Loucy (cell line): ENCODE measurements around the gene DNAJC22.

Experiments
- H2AFZ ChIP-seq: fragments of 200-600 bp; sonication (generic); 2 replicates; pipeline ENCODE4 v1.6.0; 2016; ENCODE audit warnings: antibody characterized with exemption, mild to moderate bottlenecking, low read length, moderate library complexity
- H3F3A ChIP-seq: fragments of 200-600 bp; 2 replicates; pipeline ENCODE4 v1.6.0; 2016; ENCODE audit warnings: antibody characterized with exemption, low read depth, mild to moderate bottlenecking
- H3K27me3 ChIP-seq: fragments of 200-600 bp; sonication (generic); 2 replicates; pipeline ENCODE4 v1.6.1; 2014; ENCODE audit warnings: low read length, mild to moderate bottlenecking; ENCODE audit not compliant: insufficient read depth, poor library complexity, severe bottlenecking
- H3K36me3 ChIP-seq: fragments of 200-600 bp; sonication (generic); 2 replicates; pipeline ENCODE4 v1.6.1; 2016; ENCODE audit warnings: low read length; ENCODE audit not compliant: insufficient read depth
- H3K4me1 ChIP-seq: fragments of 200-600 bp; sonication (generic); 2 replicates; pipeline ENCODE4 v1.5.1; 2014; ENCODE audit warnings: low read length, mild to moderate bottlenecking; ENCODE audit not compliant: insufficient read depth, poor library complexity, severe bottlenecking
- H3K4me2 ChIP-seq: fragments of 200-600 bp; sonication (generic); 2 replicates; pipeline ENCODE4 v1.6.0; 2014; ENCODE audit warnings: antibody characterized with exemption, low read length, low read depth, mild to moderate bottlenecking; ENCODE audit not compliant: poor library complexity, severe bottlenecking
- H3K4me3 ChIP-seq: fragments of 200-600 bp; sonication (generic); 2 replicates; pipeline ENCODE4 v1.5.1; 2014; ENCODE audit warnings: low read length, mild to moderate bottlenecking, mixed read lengths; ENCODE audit not compliant: poor library complexity, severe bottlenecking
- H3K79me2 ChIP-seq: fragments of 200-600 bp; sonication (generic); 2 replicates; pipeline ENCODE4 v1.6.1; 2014; ENCODE audit warnings: low read length; ENCODE audit not compliant: insufficient read depth
- H3K9ac ChIP-seq: fragments of 200-600 bp; sonication (generic); 2 replicates; pipeline ENCODE4 v1.6.0; 2014; ENCODE audit warnings: mild to moderate bottlenecking, low read depth, low read length, moderate library complexity; ENCODE audit not compliant: poor library complexity, severe bottlenecking
- H3K9me2 ChIP-seq: fragments of 200-600 bp; sonication (generic); replicated peaks from 2 replicates; pipeline ENCODE4 v1.6.1; 2016; ENCODE audit warnings: low read depth, low read length, mixed read lengths
- H3K9me3 ChIP-seq: fragments of 200-600 bp; sonication (generic); 2 replicates; pipeline ENCODE4 v1.6.1; 2014; ENCODE audit warnings: mild to moderate bottlenecking, antibody characterized with exemption, low read length, low read depth; ENCODE audit not compliant: insufficient read depth
- H4K20me1 ChIP-seq: fragments of 200-600 bp; sonication (generic); 2 replicates; pipeline ENCODE4 v1.6.0; 2014; ENCODE audit warnings: antibody characterized with exemption, low read length, mild to moderate bottlenecking; ENCODE audit not compliant: insufficient read depth, poor library complexity, severe bottlenecking
- EZH2phosphoT487 ChIP-seq: fragments of 200-600 bp; IDR thresholded peaks from 2 replicates; pipeline ENCODE4 v1.6.1; 2018; ENCODE audit warnings: antibody characterized with exemption, mild to moderate bottlenecking, moderate library complexity, borderline replicate concordance
- TF ChIP-seq, protein P1 (sequence below): fragments of 200-600 bp; sonication (generic); conservative IDR thresholded peaks from 2 replicates; pipeline ENCODE4 v1.5.1; 2014; ENCODE audit warnings: mild to moderate bottlenecking, antibody characterized with exemption, low read length

The DNAJC22 gene

DNA sequence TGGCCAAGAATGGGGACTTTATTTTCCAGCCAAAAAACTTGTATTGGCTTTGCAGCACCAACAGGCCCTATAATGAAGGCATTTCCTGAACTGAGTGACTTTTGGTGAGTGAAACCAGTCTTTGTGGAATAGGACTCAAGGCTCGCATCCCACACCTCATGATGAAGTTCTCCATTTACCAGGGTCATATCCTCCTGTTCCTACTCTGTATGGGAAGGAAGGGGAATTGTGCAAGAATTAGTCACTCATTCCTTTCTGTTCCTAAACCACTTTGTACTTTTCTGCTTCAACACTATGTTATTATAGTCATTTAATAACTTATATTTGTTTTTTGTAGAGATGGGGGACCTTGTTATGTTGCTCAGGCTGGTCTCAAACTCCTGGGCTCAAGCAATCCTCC, 18.3 kb downstream of the DNAJC22 start:
- Histone ChIP-seq H3K36me3 (no peaks in the 10 kb centered on the region), H3K4me1 (peaks cover 32% of the 10 kb centered on the region), H4K20me1 (peaks cover 15% of the 10 kb centered on the region), H3K9me2 (no peaks in the 10 kb centered on the region), H3K27me3 (no peaks in the 10 kb centered on the region), H3K79me2 (peaks cover 25% of the 10 kb centered on the region), H3K9me3 (no peaks in the 10 kb centered on the region), H3F3A (peaks cover 3% of the 10 kb centered on the region; the same call in 1 of the 2 replicates), H3K9ac (no peak overlapping the region), H3K4me2 (no peak overlapping the region), H2AFZ (no peak overlapping the region), H3K4me3 (no peak overlapping the region)
- TF ChIP-seq, protein P1, sequence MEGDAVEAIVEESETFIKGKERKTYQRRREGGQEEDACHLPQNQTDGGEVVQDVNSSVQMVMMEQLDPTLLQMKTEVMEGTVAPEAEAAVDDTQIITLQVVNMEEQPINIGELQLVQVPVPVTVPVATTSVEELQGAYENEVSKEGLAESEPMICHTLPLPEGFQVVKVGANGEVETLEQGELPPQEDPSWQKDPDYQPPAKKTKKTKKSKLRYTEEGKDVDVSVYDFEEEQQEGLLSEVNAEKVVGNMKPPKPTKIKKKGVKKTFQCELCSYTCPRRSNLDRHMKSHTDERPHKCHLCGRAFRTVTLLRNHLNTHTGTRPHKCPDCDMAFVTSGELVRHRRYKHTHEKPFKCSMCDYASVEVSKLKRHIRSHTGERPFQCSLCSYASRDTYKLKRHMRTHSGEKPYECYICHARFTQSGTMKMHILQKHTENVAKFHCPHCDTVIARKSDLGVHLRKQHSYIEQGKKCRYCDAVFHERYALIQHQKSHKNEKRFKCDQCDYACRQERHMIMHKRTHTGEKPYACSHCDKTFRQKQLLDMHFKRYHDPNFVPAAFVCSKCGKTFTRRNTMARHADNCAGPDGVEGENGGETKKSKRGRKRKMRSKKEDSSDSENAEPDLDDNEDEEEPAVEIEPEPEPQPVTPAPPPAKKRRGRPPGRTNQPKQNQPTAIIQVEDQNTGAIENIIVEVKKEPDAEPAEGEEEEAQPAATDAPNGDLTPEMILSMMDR, result no peak
- no peak for TF ChIP-seq EZH2phosphoT487

DNA sequence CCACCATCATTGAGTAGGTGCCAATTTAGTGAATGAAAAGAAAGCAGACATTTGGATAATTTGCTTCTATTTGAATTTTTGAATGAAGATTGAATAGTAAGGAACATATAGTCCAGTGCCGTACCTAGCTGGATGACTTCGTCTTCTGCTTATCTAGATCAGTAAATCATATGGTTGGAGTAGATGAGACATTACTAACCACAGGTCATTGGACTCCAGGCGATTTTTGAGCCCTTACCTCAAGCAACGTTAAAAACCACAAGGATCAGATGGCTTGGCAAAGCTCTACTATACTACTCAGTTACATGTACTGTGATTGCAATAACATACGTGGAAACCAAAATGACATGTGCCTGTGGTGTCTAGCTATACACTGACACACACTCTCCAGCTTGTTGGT, 18.9 kb downstream of the DNAJC22 start:
- Histone ChIP-seq H3K4me1 (peaks cover 37% of the 10 kb centered on the region), H3K9ac (peak overlapping the region; percentile 96), H4K20me1 (peaks cover 20% of the 10 kb centered on the region), H3K79me2 (peaks cover 31% of the 10 kb centered on the region), H3K27me3 (no peaks in the 10 kb centered on the region), H3K9me3 (no peaks in the 10 kb centered on the region), H3K4me2 (peak overlapping the region; percentile 84), H3K9me2 (no peaks in the 10 kb centered on the region), H2AFZ (no peak overlapping the region), H3K36me3 (no peaks in the 10 kb centered on the region), H3F3A (peaks cover 3% of the 10 kb centered on the region; the same call in 1 of the 2 replicates), H3K4me3 (peak overlapping the region; percentile 92)
- TF ChIP-seq EZH2phosphoT487, result no peak
- TF ChIP-seq, protein P1, result no peak

DNA sequence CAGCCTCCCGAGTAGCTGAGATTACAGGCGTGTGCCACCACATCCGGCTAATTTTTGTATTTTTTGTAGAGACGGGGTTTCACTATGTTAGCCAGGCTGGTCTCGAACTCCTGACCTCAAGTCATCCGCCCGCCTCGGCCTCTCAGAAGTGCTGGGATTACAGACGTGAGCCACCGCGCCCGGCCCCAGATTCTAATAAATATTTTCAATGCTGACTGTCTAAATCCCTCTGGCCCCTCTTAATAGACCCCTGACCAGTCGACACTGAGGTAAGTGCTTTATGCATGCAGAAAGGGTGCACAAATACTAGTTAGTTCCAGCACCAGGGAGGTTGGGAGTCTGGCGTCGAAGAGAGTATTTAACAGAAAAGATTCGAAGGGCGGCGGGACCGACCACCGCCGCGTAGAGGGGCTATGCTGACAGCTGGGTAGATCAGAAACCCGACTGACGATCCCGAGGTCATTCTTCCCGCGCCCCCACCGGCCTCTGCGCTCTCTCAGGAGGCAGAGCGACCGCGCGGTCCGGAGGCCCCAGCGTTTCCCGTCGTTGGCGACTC, 19.5 kb downstream of the DNAJC22 start:
- peaks cover 43% of the 10 kb centered on the region for H3K4me1 ChIP-seq
- no peaks in the 10 kb centered on the region for H3K27me3 ChIP-seq
- H3K4me2 ChIP-seq, result peak overlapping the region; percentile 84
- peaks cover 24% of the 10 kb centered on the region for H4K20me1 ChIP-seq
- peak overlapping the region; percentile 98 for H2AFZ ChIP-seq
- no peaks in the 10 kb centered on the region for H3K9me3 ChIP-seq
- H3K36me3 ChIP-seq, result no peaks in the 10 kb centered on the region
- no peaks in the 10 kb centered on the region for H3K9me2 ChIP-seq
- H3F3A ChIP-seq, result peaks cover 3% of the 10 kb centered on the region; the same call in 1 of the 2 replicates
- TF ChIP-seq, protein P1, result no peak
- no peak for TF ChIP-seq EZH2phosphoT487
- H3K4me3 ChIP-seq, result peak overlapping the region; percentile 92
- H3K9ac ChIP-seq, result peak overlapping the region; percentile 96
- H3K79me2 ChIP-seq, result peaks cover 37% of the 10 kb centered on the region
